GM18867 (cell line): Measurements from ENCODE around the gene WASHC3.

ENCODE experiments used
- ATAC-seq: cut with Tn5 transposase; IDR thresholded peaks from one replicate; pipeline ENCODE4 v1.9.1; 2021; ENCODE audit warnings: mild to moderate bottlenecking, moderate library complexity; ENCODE audit not compliant: unreplicated experiment

The WASHC3 gene

DNA sequence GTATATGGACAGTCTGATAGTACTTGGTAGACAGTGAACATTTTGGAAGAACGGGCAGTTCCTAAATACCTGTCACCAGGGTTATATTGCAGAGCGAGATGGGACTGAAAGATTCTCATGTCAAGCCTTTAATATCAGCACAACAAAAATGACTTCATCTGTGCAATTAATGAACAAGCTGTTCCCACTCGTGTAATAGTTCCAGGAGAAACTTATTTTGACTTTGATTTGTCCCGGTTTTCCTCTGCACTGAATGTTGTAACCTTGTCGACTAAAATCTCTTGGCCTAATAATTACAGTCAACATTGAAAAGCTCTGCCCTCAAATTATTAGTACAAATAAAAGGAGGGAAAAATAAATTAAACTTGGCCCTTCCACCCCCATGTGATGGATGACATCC lies 79.5 kb downstream of the WASHC3 start:
- no peak for ATAC-seq

DNA sequence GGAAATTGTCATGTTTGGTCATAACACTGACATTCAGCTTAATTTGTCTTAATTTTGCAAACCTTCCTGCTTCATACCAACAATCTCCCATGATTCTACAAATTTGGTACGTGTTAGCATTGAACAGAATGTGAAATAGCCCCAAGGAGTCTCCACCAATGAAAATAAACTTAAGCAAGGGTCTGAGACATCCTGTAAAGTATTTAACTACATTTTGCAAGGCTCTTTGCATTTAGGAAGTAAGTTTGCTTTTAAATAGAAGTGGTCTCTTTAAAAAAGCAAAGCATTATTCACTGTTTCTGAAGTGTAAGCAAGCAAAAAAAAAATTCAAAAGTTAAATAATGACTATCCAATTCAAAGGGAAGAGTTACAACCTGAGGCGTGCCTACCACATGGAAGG lies 79.9 kb downstream of the WASHC3 start:
- no peak for ATAC-seq

- no peak for ATAC-seq
These were observed 93.0 kb downstream of the WASHC3 start for GRCh38 chr12:101968770-101969169.

GRCh38 chr12:101967506-101967905 lies 94.3 kb downstream of the WASHC3 start:
- ATAC-seq, result no peak

- no peak for ATAC-seq
These were observed 95.3 kb downstream of the WASHC3 start for GRCh38 chr12:101966496-101966895.

DNA sequence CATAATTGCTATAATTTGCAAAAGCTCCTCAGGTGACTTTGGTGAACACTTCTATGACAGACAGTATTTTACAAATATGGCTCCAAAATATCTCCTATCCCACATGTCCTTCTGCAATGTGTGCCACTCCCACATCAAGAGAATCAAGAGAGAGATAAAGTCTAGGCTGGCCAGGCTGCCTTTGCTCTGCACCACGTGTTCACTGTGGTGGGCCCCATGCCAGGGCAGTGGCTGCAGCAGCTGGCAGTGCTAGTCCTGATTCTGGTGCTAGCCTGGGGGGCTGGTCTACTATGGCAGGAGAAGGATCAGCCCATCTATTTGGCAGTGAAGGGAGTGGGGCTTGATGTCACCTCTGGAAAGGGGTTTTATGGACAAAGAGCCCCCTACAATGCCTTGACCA lies 98.1 kb downstream of the WASHC3 start:
- no peak for ATAC-seq
